Activated naive CD4-positive, alpha-beta T cell treated with anti-CD3 and anti-CD28 coated beads, Interleukin-2, amount 10 ng/mL, durations not matched to agents 5 hours and 36 hours (primary cell): Measurements from ENCODE around the gene MTNR1A. TPM values are rescaled to one million over a fixed set of nuclear protein-coding genes. Genes with fewer than 3 reads are reported as not detected.

Experiments used
- total RNA-seq, 2 experiments: library from RNA; stranded (reverse); gene quantifications; one replicate each; pipeline ENCODE4 v1.2.3, GENCODE V29; 2021

MTNR1A gene
- total RNA-seq, result not detected

DNA sequence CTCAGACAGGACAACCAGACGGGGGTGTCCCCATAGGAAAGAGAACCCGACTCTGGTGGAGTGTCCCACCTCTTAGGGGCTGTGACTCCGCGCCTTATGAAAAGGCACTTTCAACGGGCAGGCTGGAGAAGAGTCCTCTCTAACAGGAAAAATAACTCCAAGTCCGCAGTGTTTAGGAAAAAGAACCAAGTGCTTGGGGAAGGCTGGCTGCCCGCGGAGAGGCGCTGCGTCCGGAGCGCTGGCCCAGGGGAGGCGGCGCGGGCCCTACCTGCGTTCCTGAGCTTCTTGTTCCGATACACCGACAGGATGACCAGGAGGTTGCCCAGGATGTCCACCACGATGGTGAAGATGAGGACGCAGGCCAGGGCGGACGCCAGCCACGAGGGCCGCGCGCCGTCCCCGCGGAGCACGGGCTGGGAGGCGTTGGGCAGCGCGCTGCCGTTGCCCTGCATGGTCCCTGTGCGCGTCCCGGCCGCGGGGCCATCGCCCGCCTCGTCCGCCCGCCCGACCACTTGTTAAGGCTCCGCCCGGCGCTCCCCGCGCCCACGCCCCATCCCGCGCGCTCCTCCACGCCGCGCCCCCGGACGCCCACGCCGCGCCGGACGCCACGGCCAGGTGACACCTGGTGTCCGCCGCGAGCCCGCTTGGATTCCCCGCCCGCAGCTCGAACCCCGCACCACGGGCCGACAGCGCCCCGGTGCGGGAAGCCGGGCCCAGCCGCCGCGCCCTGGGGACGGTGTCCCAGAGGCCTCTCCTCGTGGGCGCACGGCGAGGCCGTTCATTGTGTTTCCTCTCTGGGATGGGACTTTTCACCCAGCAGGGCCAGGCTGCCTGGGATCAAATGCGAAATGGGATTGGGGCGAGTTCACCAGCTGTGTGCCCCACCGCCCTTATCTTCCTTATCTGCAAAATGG, at the start of gene MTNR1A:
TSS of gene MTNR1A (minus strand) at position 654 of the 914 bp plus-strand sequence. CDS start at position 452, 202 bp downstream.

Other genes starting within 250 kb of the MTNR1A start
- gene FAT1, start 168.3 kb upstream of the MTNR1A start, total RNA-seq, result under 1 TPM; 0.07 to 0.20 TPM